Suprapubic skin (tissue), 3 donors: ENCODE measurements around the gene KTN1.

Experiments
- EP300 ChIP-seq: sonication (generic); formaldehyde crosslinking; IDR thresholded peaks from one replicate; pipeline ENCODE4 v1.6.1; 2017; ENCODE audit warnings: antibody characterized with exemption
- POLR2A ChIP-seq, 2 donors: fragments of 450-650 bp; IDR thresholded peaks; one replicate each; pipeline ENCODE4 v1.6.1; 2017; ENCODE audit warnings: antibody characterized with exemption in 2 of 2, mild to moderate bottlenecking in 2 of 2, moderate library complexity in 2 of 2
- TF ChIP-seq, protein P1 (sequence below), 2 donors: fragments of 200-600 bp in 1 of 2; fragments of 450-650 bp in 1 of 2; sonication (generic) in 1 of 2; IDR thresholded peaks; one replicate each; pipeline ENCODE4 v1.5.1; 2016 to 2019; ENCODE audit warnings: antibody characterized with exemption in 2 of 2, mild to moderate bottlenecking in 1 of 2, moderate library complexity in 1 of 2

DNA sequence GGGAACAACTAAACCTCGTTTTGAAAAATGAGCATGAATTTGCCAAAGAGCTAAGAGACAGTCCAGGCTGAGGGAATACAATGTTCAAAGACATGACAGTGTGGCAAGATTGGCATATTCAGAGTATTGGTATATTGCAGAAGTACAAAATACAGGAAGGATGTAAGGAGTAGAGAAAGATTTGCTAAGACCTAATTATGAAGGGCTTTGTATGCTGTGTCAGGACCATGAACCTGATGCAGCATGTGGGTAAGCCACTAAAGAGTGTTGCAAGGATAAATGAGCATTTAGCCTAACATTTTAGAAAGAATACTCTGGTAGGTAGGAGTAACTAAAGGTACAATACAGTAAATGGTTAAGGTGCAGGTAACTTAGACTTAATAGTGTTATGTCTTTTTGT is 65.1 kb downstream of the KTN1 start:
- no peak for TF ChIP-seq POLR2A (IDR thresholded peaks at IDR 0.05)
- TF ChIP-seq, protein P1, sequence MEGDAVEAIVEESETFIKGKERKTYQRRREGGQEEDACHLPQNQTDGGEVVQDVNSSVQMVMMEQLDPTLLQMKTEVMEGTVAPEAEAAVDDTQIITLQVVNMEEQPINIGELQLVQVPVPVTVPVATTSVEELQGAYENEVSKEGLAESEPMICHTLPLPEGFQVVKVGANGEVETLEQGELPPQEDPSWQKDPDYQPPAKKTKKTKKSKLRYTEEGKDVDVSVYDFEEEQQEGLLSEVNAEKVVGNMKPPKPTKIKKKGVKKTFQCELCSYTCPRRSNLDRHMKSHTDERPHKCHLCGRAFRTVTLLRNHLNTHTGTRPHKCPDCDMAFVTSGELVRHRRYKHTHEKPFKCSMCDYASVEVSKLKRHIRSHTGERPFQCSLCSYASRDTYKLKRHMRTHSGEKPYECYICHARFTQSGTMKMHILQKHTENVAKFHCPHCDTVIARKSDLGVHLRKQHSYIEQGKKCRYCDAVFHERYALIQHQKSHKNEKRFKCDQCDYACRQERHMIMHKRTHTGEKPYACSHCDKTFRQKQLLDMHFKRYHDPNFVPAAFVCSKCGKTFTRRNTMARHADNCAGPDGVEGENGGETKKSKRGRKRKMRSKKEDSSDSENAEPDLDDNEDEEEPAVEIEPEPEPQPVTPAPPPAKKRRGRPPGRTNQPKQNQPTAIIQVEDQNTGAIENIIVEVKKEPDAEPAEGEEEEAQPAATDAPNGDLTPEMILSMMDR (IDR thresholded peaks at IDR 0.05): no peak
- no peak for TF ChIP-seq EP300
